ENCODE data around the gene SPOCK1.
A peak's percentile ranks its signal among the peaks of the same experiment; 100 is the strongest.

SPOCK1 gene

GRCh38 chr5:137186759-137187461, 312.2 kb downstream of the SPOCK1 start:
- no peak for DNase-seq
- intact Hi-C loops (cut with DNase I): no loop called here

GRCh38 chr5:137185193-137185592, 313.9 kb downstream of the SPOCK1 start:
- no peak for DNase-seq
- intact Hi-C loops (cut with DNase I): no loop called here

- intact Hi-C loops (cut with DNase I): no loop called here
- DNase-seq: no peak
These were observed 314.4 kb downstream of the SPOCK1 start for GRCh38 chr5:137184734-137185133.

DNA sequence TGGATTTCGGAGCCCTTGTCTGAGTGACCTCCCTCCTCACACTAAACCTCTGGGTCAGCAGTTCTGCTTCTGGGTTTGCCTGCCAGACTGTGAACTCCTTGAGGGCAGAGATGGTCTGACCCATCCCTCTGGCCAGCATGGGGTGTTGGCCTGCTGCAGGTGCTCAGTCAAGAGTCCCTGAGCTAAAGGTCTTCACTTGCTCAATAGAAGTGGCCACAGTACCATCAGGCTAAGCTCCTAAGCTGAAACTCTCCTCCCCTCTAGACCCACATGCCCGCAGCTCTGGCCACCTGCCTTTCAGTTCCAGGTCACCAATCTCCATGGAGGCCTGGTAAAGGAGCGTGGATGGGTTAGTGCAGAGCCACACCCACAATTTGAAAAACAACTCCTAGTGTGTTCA, 316.6 kb downstream of the SPOCK1 start:
- intact Hi-C loops (cut with DNase I): no loop called here
- no peak for DNase-seq

GRCh38 chr5:137181667-137182066, 317.5 kb downstream of the SPOCK1 start:
- intact Hi-C loops (cut with DNase I): no loop called here
- no peak for DNase-seq

- intact Hi-C loops (cut with DNase I): no loop called here
These were observed 319.9 kb downstream of the SPOCK1 start for GRCh38 chr5:137179203-137179602.

DNA sequence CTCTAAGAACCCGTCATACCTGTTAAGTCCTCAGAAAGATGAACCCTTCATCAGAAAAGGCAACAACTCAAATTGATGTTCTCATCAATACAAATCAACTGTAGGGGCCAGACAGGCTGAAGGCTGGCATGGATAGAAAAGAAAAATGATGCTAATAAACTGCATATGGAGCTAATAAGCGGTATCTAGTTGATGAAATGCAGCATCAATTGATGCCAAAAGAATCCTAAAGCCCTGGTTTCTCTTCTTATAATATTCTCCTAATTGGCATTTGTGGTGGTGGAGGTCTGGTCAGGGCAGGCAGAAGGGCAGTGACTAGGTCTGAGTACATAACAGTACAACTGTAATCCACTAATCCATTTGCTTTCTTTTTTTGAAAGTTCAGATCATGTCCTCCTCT, 322.5 kb downstream of the SPOCK1 start:
- no peak for DNase-seq
- intact Hi-C loops (cut with DNase I): no loop called here

More at GRCh38 chr5:137179203-137179602, 319.9 kb downstream of the SPOCK1 start:
- DNase-seq: no peak

DNA sequence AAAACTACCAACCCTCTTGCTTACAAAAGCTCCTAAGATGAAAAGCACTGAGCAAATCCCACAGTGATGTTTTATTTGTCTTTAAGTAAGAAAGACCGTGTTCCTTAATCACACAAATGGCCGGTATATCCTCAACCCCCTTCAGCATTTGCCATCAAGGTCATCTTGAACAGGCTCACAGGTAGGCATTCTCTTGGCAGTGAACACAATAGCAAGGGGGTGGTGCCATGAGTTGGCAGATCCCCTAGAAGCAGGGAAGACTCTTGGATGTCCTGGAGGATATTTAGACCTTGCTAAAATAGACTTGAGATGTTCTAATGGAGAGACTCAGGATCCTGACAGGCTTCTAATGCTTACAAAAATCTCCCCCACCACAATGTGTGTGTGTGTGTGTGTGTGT, 323.0 kb downstream of the SPOCK1 start:
- intact Hi-C loops (cut with DNase I): no loop called here
- no peak for DNase-seq

GRCh38 chr5:137174196-137174595, 324.9 kb downstream of the SPOCK1 start:
- intact Hi-C loops (cut with DNase I): no loop called here
- DNase-seq: no peak

GRCh38 chr5:137172258-137172657, 326.9 kb downstream of the SPOCK1 start:
- DNase-seq: no peak
- intact Hi-C loops (cut with DNase I): no loop called here

GRCh38 chr5:137167187-137167586, 331.9 kb downstream of the SPOCK1 start:
- DNase-seq: no peak
- intact Hi-C loops (cut with DNase I): no loop called here

DNA sequence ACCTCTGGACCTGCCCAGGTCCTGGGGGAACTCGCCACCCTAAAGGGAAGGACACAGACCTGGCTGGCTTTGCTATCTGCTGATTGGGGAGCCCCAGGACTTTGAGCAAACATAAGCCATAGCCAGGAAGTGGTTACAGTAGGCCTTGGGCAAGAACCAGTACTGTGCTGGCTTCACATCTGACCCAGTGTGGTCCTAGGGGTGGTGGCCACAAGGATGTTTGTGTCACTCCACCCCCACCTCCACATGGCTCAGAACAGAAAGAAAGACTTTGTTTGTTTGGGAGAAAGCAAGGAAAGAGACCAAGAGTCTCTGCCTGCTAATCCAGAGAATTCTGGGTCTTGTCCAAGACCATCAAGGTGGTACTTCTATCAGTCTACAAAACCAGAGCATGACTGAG, 334.2 kb downstream of the SPOCK1 start:
- intact Hi-C loops (cut with DNase I): no loop called here
- no peak for DNase-seq

GRCh38 chr5:137164536-137164935, 334.6 kb downstream of the SPOCK1 start:
- no peak for DNase-seq
- intact Hi-C loops (cut with DNase I): no loop called here

DNA sequence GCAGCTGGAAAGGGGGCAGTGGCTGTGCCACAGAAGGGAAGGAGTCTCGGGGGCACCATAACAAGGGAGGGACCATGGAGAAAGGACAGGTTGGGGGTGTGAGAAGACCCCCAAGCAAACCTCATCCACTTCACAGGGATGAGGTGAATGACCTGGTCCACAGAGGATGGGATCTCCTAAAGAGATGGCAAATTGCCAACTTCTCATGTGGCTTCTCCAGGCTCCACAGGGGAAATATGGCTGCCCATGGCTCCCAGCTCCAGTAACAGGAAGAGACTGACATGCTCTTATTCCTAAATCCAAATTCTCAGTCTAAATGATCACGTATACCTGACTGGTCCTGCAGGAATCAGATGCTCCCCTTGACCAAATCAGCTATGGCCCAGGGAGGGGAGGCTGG, 340.4 kb downstream of the SPOCK1 start:
- no peak for DNase-seq
- intact Hi-C loops (cut with DNase I): no loop called here

GRCh38 chr5:137156180-137156579, 342.9 kb downstream of the SPOCK1 start:
- intact Hi-C loops (cut with DNase I): no loop called here
- DNase-seq: no peak

GRCh38 chr5:137155261-137156000, 343.7 kb downstream of the SPOCK1 start:
- intact Hi-C loops (cut with DNase I): no loop called here
- peak in 3 of 10 donors; percentile 54 to 84 (median 82) for DNase-seq

DNA sequence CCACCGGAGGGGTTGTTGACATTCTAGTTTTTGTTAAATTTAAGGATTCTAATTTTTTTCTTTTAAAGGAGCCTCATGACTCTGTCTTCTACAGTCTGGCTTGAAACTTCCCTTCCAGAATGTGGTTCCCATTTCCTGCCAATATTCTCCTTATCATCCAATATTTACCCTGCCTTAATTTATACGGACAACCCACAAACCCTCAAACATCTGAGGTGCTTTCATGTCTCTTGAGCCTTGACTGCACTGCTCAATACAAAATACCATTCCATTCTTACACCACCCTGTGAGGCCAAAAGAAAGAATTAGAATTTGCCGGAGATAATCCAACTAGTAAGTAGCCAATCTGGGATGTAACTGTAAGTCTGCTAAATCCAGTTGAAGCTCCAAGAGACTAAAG, 346.5 kb downstream of the SPOCK1 start:
- intact Hi-C loops (cut with DNase I): no loop called here
- DNase-seq: no peak

DNA sequence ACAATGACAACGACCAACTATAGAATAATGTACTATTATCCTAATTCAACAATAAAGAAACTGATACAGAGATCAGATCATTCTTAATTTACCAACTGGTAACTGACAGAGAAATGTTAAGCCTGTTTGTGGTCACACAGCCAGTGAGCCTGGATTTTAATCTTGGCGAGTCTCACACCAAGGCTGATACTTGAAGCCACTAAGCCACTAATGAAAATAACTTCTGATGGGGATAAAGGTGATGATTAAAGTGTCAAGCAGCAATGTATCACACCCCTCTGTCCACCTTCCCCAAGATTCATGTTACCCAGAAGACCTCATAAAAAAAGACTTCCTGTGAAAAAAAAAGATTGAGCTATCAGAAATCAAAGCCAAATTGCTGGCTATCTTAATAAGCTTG, 350.5 kb downstream of the SPOCK1 start:
- intact Hi-C loops (cut with DNase I): no loop called here

DNA sequence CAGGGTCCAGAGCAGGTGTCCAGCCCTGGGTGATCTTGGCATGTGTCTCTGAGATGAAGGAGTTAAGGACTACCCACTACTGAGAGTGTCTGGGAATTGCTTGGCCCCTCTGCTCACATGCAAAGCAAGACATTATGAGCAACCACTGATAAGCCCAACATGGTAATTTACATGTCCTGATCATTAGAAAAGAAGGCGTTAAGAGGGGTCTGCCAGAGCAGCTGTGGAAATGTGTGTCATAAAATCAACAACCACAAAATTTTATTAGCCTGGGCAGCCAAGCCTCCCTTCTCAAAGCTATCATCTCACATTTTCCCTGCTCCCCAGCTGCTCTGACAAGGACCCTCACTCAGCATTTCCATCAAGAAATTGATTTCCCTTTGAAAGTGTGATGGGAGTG, 351.0 kb downstream of the SPOCK1 start:
- no peak for DNase-seq
- intact Hi-C loops (cut with DNase I): no loop called here

More for the DNA sequence above, 350.5 kb downstream of the SPOCK1 start:
- DNase-seq: no peak

- intact Hi-C loops (cut with DNase I): no loop called here
- no peak for DNase-seq
These were observed 351.8 kb downstream of the SPOCK1 start for GRCh38 chr5:137147346-137147745.

DNA sequence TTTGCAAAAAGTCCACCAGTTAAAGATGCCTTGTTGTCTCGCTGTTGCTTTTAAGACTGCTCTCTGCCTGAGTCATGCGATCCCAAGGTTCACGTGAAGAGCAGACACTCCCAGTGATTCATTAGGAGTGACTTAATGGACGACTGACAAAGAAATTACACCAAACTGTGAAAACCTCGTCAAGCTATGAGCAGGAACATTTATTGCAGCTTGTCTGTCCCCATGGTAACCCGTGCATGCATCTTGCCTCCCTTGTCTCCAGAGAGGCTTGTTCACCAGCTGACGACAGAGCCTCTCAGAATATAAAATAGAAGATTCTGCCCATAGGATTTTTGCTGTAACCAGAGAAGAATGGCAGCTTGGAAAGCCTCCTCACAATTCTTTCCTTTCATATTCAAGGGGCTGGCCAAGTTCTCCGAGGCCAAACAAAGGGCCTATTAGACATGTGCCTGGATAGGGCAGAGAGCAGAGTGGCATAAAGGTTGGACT, 352.7 kb downstream of the SPOCK1 start:
- intact Hi-C loops (cut with DNase I): no loop called here
- DNase-seq: peak in 9 of 10 donors; percentile 23 to 90 (median 42)

- intact Hi-C loops (cut with DNase I): no loop called here
- no peak for DNase-seq
These were observed 353.4 kb downstream of the SPOCK1 start for GRCh38 chr5:137145721-137146120.
